HG03280 (cell line): ENCODE measurements around the gene ST6GAL1.
"Not testable (repeated sequence)": the region's sequence is repeated elsewhere in the genome, so short reads cannot be mapped to it uniquely, and the experiment has no call there.

Experiments used
- ATAC-seq: cut with Tn5 transposase; IDR thresholded peaks from one replicate; pipeline ENCODE4 v1.9.1; 2021; ENCODE audit warnings: mild to moderate bottlenecking, moderate library complexity; ENCODE audit not compliant: unreplicated experiment

The ST6GAL1 gene

DNA sequence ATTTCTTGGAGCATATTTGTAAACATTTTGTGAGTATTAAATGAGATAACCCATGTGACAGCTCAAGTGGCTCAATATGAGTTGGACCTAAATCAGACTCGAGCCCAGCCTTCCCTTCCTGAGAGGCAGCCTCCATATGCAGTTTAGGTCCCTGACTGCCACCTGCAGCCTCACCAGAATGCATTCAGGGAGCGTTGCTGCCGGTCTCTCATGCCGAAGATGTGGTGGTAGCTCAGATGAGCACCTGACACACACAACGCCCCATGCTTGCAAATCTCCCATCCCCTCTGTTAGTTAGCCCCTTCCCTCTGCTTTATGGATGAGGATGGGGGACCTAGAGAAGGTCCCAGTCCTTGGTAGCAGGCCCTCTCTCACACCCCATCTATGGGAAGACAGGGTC, 9.2 kb downstream of the ST6GAL1 start:
- no peak for ATAC-seq

DNA sequence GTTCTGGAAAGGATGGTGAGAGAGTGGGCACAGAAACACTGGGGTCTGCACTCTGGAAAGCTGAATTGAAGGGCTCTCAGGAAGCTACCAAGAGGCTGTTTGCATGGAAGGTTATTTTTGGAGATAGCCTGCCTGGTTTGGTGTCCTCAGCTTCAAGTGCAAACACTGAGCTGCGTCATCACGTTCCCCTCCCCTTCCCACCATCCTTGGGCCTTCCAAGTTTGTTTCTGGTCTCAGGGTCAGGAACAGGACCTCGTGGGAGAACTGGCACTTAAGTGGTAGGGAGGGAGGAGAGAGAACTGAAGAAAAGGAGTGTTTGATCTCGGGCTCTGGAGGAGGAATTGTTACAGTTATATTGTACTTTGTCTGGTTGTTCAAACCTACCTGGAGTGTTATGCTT, 10.6 kb downstream of the ST6GAL1 start:
- no peak for ATAC-seq

DNA sequence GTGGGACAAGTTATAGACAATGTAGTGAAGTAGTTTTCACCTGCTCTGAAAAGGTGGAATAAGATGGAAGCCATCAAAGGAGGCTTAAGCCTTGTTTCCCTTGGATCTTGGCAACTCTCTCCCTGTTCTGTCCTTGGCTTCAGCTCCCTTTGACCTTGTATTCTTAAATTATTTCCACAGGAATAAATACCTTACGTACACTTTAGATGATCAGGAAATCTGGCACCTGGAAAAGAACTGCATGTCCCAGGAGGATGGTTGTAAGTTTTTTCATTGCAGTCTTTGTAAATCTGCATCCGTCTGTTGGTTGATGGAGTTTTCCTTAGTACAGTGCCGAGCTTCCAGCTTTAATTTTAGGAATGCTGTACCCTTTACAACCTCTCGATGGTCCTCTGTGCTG, 11.8 kb downstream of the ST6GAL1 start:
- no peak for ATAC-seq

DNA sequence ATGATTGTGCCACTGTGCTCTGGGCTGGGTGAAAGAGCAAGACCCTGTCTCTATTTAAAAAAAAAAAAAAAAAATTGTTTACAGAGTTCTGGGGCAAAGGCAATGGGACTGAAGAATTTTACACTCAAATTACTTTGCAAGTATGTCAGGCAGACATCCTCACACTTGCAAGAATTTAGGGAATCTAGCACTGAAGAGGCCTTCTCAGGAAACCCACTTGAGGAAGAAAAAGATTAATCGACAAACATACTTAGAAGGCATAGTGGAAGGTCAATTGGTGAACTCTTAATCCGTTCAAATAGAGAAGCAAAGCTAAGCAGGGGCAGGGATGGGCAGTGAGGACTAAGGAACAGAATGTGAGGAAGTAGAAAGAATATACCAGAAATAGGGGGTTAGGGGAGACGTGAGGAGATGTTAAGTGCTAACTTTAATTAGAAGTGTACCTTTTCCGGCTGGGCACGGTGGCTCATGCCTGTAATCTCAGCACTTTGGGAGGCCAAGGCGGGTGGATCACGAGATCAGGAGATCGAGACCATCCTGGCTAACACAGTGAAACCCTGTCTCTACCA, 15.0 kb downstream of the ST6GAL1 start:
- ATAC-seq = no peak

DNA sequence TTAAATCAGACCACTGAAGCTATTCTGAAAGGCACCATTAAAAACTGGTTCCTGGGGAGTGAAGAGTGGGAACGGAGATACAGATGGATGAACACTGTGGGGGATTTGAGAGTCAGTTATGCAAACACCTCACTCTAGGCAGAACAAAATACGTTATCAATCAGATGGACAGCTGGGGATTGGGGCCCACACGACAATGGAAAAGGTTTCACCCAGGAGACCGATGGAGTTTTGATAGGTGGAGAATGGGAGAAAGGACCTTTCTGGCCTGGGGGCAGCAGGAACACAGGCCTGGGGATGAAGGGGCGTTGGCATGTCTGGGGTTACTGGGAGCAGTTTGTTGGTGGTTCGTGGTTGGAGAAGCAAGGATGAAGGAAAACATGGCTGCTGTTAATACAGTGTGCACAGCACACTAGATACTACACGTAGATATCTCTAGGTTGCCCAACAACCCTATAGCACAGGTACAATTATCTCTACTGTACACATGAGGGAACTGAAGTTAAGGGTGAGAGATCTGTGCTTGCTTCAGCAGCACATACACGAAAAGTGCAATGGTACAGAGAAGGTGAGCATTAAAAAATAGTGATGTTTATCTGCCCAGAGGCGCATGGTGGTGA, 16.5 kb downstream of the ST6GAL1 start:
- ATAC-seq = no peak

DNA sequence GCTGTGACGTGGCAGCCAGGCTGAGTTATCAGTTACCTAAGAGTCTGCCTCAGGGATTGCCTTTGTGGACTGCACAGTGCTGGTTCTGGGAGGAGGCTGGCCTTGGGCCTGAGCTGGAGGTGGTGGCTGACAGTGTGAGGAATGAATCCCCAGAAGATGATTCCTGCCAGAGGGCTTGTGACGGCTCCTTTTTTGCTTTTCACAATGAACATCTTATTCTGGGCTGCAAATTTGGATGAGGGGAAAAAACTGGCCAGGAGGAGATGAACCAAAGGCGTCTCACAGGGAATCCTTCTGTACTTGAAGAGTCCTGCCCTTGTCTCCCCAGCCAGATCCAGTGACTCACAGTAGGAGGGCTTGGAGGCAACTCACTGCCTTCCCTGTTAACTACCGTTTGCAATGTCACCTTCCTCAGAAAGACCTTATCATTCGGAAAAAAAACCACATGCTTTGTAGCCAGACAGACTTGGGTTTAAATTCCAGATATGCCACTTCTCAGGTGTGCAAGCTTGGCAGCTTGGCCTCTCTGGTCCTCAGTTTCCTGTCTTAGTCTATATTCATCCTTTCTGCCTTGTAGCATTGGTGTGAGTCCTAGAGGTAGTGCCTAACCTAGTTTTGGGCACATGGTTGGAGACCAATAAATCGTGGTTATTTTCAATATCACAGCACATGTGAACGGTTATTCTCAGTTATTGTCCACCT, 19.1 kb downstream of the ST6GAL1 start:
- no peak for ATAC-seq

DNA sequence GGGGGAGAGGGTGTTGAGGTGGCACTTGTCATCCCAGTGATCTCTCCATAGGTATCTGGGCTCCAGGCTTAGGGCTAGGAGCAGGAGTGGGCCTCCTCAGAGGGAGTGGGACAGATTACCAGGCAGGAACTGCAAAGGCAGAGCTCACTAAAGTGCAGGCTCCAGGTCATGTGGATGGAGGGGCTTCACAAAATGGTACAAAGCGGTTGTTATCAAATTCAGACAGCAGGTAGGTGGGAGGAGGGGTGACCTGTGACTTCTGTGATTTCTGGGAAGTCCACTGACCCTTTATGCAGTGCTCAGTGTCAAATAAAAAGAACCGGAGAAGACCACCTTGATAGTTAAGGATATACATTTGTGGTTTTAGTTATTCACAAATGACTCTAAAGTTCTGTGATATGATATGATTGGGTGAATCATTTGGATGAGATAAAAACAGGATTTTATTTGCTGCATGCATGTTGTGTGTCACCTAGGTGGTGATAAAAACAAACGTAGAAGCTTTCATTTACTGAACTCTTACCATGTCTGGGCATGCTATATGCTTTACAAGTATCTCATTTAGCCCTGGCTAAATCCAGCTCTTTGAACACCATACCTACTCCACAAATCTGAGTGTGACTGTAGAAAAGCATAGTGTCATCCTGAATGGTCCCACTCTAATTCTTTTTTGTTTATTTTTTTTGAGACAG, 20.2 kb downstream of the ST6GAL1 start:
- ATAC-seq = no peak

DNA sequence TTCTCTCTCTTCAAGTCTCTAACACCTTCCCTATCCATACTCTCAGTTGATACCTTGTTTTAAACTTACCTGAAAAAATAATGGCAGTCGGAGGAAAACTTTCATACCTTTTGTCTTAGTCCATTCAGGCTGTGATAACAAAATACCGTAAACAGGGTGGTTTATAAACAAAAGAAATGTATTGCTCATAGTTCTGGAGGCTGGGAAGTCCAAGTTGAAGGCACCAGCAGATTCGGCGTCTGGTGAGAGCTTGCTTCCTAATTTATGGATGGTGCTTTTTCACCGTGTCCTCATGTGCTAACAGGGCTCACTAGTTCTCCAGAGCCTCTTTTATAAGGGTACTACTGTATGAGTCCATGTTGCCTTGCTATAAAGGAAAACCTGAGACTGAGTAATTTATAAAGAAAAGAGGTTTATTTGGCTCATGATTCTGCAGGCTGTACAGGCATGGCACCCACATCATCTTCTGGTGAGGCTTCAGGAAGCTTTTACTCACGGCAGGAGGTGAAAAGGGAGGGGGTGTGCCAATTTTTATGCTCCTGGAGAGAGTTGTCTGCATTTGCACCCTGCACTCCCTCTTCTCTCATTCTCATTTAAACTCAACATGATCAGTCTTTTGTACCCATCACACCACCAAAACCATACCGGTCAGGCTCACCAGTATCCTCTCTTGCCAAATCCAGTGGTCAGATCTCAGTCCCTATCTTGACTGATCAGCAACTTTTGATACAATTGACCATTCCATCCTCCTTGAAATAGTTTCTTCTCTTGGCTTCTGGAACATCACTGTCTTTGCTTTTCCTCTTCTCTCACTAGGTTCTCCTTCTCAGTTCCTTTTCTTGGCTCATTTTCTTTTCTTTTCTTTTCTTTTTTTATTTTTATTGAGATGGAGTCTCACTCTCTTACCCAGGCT, 21.6 kb downstream of the ST6GAL1 start:
- ATAC-seq = no peak

DNA sequence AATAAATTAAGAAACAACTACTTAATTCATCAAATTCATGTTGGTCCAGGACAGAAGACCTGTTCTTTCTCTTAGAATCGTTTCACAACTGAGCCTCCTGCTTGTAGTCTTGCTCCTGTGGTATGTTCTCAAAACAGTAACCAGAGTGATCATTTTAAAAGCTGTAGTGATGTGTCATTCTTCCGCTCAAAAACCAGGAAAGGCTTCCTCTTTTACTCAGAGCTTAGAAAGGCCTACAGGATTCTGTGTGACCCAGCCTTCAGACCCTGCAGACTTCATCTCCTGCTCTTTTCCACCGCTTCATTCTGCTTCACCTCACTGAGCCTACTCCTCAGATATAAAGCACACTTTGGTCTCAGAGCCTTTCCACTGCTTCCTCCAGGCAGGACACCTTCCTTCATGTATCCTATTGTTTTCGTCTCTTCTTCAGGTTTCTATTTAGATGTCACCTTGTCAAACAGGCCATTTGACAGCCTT, 22.7 kb downstream of the ST6GAL1 start:
- ATAC-seq = no peak

DNA sequence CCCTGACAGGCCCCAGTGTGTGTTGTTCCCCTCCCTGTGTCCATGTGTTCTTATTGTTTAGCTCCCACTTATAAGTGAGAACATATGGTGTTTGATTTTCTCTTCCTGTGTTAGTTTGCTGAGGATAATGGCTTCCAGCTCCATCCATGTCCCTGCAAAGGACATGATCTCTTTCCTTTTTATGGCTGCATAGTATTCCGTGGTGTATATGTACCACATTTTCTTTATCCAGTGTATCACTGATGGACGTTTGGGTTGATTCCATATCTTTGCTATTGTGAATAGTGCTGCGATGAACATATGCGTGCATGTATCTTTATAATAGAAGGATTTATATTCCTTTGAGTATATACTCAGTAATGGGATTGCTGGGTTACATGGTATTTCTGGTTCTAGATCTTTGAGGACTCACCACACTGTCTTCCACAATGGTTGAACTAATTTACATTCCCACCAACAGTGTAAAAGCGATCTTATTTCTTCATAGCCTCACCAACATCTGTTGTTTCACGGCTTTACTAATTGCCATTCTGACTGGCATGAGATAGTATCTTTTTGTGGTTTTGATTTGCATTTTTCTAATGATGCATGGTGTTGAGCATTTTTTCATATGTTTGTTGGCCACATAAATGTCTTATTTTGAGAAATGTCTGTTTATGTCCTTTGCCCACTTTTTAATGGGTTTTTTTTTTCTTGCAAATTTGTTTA, 23.8 kb downstream of the ST6GAL1 start:
- ATAC-seq = not testable (repeated sequence)

DNA sequence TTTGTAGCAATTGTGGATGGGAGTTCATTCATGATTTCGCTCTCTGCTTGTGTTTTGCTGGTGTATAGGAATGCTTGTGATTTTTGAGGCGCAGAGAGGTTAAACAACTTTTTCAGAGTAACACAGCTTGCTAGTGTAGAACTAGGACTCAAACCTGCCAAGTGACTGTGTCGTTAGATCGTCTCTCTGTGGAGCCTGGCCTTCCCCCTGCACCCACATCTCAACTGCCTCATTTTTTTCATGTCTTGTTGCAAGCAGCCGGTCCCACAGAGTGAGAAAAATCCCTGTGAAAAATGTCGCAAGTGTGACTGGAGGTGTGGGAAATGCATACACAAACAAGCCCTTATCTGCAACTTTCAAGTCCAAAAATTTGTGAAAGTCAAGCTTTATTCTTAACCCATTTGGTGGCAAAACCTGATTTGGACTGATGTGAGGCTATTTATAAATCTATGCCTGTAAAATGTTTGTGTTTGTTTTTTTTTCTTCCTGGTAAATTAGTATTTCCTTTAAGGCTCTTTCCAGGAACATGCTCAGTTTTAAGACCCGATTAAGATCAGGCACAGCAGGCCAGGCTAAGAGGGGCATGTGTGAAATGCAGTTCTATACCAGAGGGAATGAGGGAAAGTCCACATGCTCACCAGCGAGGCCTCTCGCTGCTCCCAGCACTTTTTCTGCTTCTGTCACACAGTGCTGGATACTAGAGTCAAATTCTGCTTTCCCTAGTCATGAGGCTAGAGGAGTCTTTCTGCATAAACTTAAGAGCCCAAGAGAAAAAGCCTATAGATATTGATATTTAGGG, 25.8 kb downstream of the ST6GAL1 start:
- ATAC-seq = no peak

DNA sequence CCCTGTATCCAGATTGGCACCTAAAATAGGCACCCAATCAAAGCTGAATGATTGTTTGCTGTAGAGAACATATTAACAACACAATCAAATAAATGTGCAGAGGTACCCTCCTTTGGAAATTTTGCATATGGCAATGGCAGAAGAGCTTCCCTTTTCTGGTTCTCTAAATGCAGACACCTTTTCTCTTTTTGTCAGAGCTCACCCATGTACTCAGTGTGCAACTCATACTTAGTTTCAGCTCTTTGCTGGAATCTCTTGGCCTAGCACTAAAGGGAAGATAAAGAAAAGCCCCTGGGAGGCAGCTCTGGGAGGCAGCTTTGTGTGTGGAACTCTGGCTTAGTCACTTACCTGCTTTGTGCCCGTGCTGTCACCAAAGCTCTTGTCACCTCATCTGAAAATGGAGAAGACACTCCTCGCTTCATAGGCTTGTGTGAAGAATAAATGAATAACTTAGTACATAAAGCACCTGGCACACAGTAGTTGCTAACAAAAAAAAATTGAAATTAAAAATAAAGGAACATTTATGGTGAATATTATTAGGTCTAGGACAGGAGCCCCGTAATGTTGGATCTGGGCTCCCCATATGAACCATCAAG, 28.8 kb downstream of the ST6GAL1 start:
- ATAC-seq = no peak

DNA sequence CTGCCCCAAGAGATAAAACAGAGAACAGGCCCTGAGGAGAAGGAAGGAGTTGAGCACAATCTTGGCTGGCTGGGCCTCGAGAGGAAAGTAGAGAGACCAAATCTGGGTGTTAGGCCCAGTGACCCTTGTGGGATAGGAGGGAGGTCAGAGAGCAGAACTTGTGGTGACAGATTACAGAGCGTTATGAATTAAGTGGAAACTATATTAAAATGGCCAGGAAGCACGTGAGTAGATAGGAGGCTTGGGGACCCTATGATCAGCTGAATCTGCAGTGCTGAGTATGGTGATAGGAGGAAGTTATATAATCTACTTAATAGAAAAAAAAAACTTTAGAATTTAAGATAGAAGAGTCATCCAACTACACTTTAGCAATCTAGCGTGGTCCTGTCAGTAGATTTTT, 30.0 kb downstream of the ST6GAL1 start:
- ATAC-seq = no peak

DNA sequence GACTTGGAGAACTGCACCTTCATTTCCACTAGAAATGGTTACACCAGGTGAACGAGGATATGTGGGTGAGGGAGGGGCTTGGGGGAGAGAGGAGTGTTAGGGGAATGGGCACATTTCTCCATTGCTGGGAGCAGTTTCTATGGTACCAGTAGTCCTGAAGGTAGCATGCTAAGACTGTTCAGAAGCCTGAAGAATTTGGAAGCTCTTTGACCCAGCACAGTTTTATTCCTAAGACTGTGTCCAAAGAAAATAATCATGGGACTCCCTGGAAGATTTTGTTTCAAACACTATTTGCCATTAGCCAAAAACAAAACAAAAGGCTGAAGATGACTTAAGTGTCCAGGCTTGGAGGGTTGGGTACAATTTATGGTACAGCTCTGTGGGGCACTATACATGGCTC, 32.1 kb downstream of the ST6GAL1 start:
- no peak for ATAC-seq

DNA sequence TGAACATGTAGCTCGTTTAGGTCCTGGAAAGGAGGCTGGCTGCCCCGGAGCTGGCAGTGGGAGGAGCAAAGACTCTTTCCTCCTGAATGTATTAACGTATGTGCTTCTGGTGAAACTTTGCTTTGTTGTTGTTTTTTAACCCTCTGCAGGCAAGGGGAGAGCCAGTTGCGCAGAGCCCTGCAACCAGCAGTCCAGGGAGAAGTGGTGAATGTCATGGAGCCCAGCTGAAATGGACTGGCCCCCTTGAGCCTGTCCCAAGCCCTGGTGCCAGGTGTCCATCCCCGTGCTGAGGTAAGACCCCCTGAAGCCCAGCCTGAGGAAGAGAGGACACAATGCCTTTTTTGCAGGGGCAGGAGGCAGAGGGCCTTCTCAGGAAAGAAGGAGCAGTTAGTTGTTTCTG, 33.3 kb downstream of the ST6GAL1 start:
- ATAC-seq = no peak

DNA sequence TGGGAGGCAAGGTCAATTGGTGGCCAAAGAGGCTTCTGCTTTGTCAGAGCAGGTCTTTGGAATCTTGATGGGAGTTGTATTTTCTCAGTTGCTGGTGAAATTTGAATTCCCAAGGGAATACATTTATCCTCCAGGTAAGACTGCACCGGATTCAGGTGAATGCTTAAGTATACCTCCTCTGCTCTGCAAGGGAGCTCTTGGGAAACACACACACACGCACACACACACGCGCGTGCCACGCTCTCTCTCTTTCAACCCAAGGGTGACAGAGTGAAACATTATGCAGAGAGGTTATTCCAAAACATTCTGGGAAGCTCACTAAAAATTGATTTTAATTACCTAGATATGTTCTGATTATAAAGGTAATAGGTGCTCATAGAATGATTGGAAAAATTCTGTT, 33.7 kb downstream of the ST6GAL1 start:
- no peak for ATAC-seq

DNA sequence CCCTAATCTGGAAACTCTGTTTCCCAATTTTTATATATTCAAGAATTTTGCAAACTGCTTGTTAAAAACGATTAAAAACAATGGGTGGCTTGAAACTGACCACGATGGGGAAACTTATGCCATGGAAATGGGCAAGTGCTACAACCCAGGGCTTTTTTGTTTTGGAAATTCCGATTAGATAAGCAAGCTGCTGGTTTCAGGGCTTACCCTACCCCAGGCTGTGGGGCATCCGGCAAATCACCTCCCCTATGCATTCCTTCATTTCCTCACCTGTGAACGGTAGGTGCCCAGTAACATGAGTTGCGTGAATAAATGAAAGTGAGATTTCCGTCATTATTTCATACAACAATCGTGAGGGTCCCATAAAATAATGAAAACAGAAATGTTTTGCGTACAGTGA, 34.3 kb downstream of the ST6GAL1 start:
- no peak for ATAC-seq

DNA sequence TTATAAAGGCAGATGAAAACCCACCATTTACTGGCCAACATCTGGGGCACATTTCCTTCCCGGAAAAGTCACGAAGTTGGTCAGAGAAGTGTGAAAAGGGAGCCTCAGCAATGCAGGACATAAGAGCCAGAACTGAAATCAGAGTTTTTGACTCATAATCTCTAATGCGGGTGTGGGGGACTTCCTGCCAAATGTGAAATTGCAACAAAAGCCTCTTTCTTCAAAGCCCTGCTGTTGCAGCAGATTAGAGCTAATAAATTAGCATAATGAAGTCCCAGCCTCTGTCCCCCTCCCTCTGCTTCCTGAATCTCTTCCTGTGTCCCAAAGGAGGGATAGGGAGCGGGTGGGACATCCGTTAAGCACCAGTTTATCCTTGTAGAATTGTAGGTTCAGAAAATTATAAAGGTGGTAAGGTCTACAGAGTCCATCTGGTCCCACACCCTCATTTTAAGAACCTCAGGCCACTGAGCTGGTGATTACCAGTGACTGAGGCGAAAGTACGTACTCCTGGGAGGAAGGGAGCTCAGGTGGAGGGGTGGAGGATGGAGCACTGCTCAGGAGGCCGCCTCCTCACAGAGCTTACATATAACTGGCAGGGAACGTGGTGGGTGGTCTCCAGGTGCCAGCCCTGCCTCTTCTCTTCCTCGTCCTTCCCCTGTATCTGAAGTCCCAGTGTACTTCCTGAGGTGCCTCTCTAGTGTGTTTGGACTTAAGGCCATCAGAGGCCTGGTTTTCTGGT, 35.0 kb downstream of the ST6GAL1 start:
- no peak for ATAC-seq
